A673 (cell line): ENCODE results near the gene PZP. TPM values are rescaled to one million over a fixed set of nuclear protein-coding genes. Genes with fewer than 3 reads are reported as not detected.

ENCODE experiments used
- BruUV-seq: library from RNA; stranded (reverse); fragments of 400-500 nt; replicated peaks from 2 replicates; lab custom pipeline; 2021; lab: Mats Ljungman, UMichigan
- CTCF ChIA-PET: fragments of 300-600 bp; sonication (Branson Sonifier 250); formaldehyde crosslinking; loops from one replicate; lab custom pipeline; 2022; ENCODE audit warnings: antibody characterized with exemption; lab: Charles Lee
- POLR2A ChIA-PET: fragments of 300-600 bp; sonication (Branson Sonifier 250); formaldehyde crosslinking; loops from one replicate; lab custom pipeline; 2022; ENCODE audit warnings: antibody characterized with exemption; ENCODE audit not compliant: low non-redundant PET; lab: Charles Lee
- DNase-seq: peaks from one replicate; pipeline ENCODE4 v3.0.0-alpha.2; 2015; ENCODE audit warnings: low spot score
- H3K27ac ChIP-seq: fragments of 200-600 bp; sonication (generic); 2 replicates; pipeline ENCODE4 v1.5.1; 2016; ENCODE audit warnings: mixed run types, low read depth, mild to moderate bottlenecking, mixed read lengths, antibody characterized with exemption, low read length; ENCODE audit not compliant: poor library complexity, severe bottlenecking
- H3K27me3 ChIP-seq: fragments of 200-600 bp; sonication (generic); replicated peaks from 2 replicates; pipeline ENCODE4 v1.6.1; 2017; ENCODE audit warnings: mixed run types, low read depth, mild to moderate bottlenecking, mixed read lengths, antibody characterized with exemption, low read length; ENCODE audit not compliant: insufficient read depth, poor library complexity
- H3K36me3 ChIP-seq: fragments of 200-600 bp; sonication (generic); 2 replicates; pipeline ENCODE4 v1.6.1; 2016; ENCODE audit warnings: mixed run types, mild to moderate bottlenecking, mixed read lengths, antibody characterized with exemption, low read length; ENCODE audit not compliant: insufficient read depth, poor library complexity, severe bottlenecking
- H3K4me1 ChIP-seq: fragments of 200-600 bp; sonication (generic); 2 replicates; pipeline ENCODE4 v1.6.1; 2017; ENCODE audit warnings: mixed run types, mild to moderate bottlenecking, mixed read lengths, antibody characterized with exemption, low read length; ENCODE audit not compliant: insufficient read depth, poor library complexity, severe bottlenecking
- H3K4me3 ChIP-seq: fragments of 200-600 bp; sonication (generic); 2 replicates; pipeline ENCODE4 v1.5.1; 2016; ENCODE audit warnings: low read depth, mixed run types, mild to moderate bottlenecking, mixed read lengths, low read length; ENCODE audit not compliant: poor library complexity, severe bottlenecking
- H3K9me3 ChIP-seq: fragments of 200-600 bp; sonication (generic); 2 replicates; pipeline ENCODE4 v1.6.1; 2016; ENCODE audit warnings: mixed run types, low read depth, mild to moderate bottlenecking, mixed read lengths, antibody characterized with exemption, low read length; ENCODE audit not compliant: poor library complexity, severe bottlenecking
- EZH2 ChIP-seq: fragments of 200-600 bp; sonication (generic); IDR thresholded peaks from 2 replicates; pipeline ENCODE4 v1.6.1; 2017; ENCODE audit warnings: borderline replicate concordance, low read depth, mild to moderate bottlenecking, mixed read lengths, antibody characterized with exemption, low read length; ENCODE audit not compliant: poor library complexity, severe bottlenecking
- intact Hi-C: fragments of 100-400 bp; cut with micrococcal nuclease; formaldehyde crosslinking; loops from one replicate; pipeline ENCODE4 v1.10.0; 2022; ENCODE audit not compliant: unreplicated experiment
- total RNA-seq: library from RNA; stranded (reverse); gene quantifications from 2 replicates; pipeline ENCODE4 v1.2.3, GENCODE V29; 2021
- TF ChIP-seq, protein P1 (sequence below): fragments of 300-800, 200-600 bp; sonication (generic); conservative IDR thresholded peaks from 2 replicates; pipeline ENCODE4 v1.5.1; 2017; ENCODE audit warnings: low read depth, mild to moderate bottlenecking, antibody characterized with exemption, low read length, moderate library complexity, mixed read lengths

The PZP gene
- total RNA-seq, 1 experiment from 2014 or later = not detected

DNA sequence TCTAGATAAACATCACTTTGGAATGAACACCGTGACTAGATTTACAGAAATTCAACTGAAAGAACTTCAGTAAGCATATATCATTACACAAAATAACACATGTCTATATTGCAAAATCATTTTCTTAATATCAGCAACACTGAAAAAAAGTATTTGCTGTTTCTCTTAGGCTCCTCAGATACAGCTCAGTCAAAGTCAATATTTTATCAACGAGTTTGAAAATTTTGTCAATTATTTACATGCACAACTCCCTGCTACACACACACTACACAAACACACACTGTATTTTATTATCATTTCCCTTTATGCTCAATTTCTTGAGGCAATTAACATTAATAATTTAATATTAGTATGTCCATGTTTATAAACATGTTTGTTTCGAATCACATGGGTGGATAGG is 3.8 kb downstream of the PZP start:
- DNase-seq = no peak
- BruUV-seq = no TSS peak
- Histone ChIP-seq H3K27me3 (peaks cover 2% of the 10 kb centered on the region), H3K27ac (no peak overlapping the region), H3K4me1 (no peaks in the 10 kb centered on the region), H3K36me3 (no peaks in the 10 kb centered on the region), H3K4me3 (no peak overlapping the region), H3K9me3 (no peaks in the 10 kb centered on the region)
- ChIA-PET CTCF (no interaction called here), POLR2A (no interaction called here)
- TF ChIP-seq EZH2 = no peak
- TF ChIP-seq, protein P1, sequence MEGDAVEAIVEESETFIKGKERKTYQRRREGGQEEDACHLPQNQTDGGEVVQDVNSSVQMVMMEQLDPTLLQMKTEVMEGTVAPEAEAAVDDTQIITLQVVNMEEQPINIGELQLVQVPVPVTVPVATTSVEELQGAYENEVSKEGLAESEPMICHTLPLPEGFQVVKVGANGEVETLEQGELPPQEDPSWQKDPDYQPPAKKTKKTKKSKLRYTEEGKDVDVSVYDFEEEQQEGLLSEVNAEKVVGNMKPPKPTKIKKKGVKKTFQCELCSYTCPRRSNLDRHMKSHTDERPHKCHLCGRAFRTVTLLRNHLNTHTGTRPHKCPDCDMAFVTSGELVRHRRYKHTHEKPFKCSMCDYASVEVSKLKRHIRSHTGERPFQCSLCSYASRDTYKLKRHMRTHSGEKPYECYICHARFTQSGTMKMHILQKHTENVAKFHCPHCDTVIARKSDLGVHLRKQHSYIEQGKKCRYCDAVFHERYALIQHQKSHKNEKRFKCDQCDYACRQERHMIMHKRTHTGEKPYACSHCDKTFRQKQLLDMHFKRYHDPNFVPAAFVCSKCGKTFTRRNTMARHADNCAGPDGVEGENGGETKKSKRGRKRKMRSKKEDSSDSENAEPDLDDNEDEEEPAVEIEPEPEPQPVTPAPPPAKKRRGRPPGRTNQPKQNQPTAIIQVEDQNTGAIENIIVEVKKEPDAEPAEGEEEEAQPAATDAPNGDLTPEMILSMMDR = no peak
- intact Hi-C loops = no loop called here

DNA sequence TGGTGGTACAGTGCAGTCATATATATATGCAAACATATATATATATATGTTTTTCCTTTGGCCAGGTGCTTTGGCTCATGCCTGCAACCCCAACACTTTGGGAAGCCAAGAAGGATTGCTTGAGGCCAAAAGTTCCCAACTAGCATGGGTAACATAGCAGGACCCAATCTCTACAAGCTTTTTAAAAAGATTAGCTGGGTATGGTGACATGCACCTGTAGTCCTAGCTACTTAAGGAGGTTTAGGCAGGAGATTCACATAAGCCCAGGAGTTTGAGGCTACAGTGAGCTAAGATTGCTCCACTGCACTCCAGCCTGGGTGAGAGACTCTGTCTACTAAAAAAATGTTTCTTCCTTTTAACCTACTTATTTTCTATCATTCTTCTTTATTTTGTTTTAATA is 10.2 kb downstream of the PZP start:
- ChIA-PET CTCF (no interaction called here), POLR2A (no interaction called here)
- intact Hi-C loops = no loop called here

DNA sequence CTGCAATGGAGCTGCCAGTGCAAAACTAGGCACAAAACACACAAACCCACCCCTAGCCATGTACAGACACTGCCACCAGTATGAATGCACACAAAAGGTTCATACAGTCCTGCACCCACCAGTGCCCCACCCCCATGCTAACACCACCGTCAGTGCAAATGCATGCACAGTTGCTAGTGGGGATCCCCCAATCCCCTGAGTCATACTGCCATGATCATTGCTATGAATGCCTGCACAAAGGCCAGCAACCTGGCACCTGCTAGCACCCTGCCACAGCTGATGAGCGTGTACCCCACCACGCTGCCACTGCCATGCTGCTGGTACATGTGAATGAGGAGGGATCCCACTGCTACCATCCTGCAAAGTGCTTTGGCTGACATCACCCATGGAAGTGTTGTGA is 23.9 kb downstream of the PZP start:
- BruUV-seq = no TSS peak
- no peak overlapping the region for H3K4me3 ChIP-seq
- TF ChIP-seq EZH2 = no peak
- TF ChIP-seq, protein P1 = no peak
- H3K4me1 ChIP-seq = no peaks in the 10 kb centered on the region
- intact Hi-C loops = no loop called here
- H3K27me3 ChIP-seq = no peaks in the 10 kb centered on the region
- H3K9me3 ChIP-seq = no peaks in the 10 kb centered on the region
- CTCF ChIA-PET = no interaction called here
- POLR2A ChIA-PET = no interaction called here
- DNase-seq = no peak
- no peaks in the 10 kb centered on the region for H3K36me3 ChIP-seq
- H3K27ac ChIP-seq = no peak overlapping the region

More for the DNA sequence above, 10.2 kb downstream of the PZP start:
- no peak for DNase-seq
- BruUV-seq = no TSS peak
- Histone ChIP-seq H3K4me3 (no peak overlapping the region), H3K27ac (no peak overlapping the region), H3K4me1 (no peaks in the 10 kb centered on the region), H3K36me3 (no peaks in the 10 kb centered on the region), H3K9me3 (no peaks in the 10 kb centered on the region), H3K27me3 (peaks cover 2% of the 10 kb centered on the region)
- TF ChIP-seq, protein P1 = no peak
- TF ChIP-seq EZH2 = no peak
